ENCODE measurements around the gene IL9R.

Gene IL9R, protein sequence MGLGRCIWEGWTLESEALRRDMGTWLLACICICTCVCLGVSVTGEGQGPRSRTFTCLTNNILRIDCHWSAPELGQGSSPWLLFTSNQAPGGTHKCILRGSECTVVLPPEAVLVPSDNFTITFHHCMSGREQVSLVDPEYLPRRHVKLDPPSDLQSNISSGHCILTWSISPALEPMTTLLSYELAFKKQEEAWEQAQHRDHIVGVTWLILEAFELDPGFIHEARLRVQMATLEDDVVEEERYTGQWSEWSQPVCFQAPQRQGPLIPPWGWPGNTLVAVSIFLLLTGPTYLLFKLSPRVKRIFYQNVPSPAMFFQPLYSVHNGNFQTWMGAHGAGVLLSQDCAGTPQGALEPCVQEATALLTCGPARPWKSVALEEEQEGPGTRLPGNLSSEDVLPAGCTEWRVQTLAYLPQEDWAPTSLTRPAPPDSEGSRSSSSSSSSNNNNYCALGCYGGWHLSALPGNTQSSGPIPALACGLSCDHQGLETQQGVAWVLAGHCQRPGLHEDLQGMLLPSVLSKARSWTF

DNA sequence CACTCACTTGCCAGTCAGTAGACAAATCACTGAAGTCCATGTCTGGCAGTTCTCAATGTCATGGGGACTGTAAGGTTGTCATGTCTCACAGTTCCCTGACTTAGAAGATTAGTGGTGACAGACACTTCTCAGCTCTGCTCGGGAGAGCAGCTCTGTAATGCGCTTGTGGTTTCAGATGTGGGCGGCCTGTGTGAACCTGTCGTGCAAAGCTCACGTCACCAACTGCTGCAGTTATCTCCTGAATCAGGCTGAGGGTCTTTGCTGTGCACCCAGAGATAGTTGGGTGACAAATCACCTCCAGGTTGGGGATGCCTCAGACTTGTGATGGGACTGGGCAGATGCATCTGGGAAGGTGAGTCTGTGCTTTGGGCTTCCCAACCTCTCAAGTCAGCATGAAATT lies at the start of gene IL9R:
IL9R (plus strand) TSS at position 261 of the 400 bp plus-strand sequence; CDS start at position 325, 64 bp downstream.
- peaks cover 2% of the 10 kb centered on the region for H3K27me3 Mint-ChIP-seq
- ATAC-seq (ENCODE audit: low read depth) (no peak), DNase-seq (ENCODE audit: low spot score in 2 of 2) (no peak)
- H3K4me1 Mint-ChIP-seq: peaks cover 2% of the 10 kb centered on the region
- H3K27ac Mint-ChIP-seq: no peak within 1 kb of the TSS
- H3K4me3 Mint-ChIP-seq: no peak within 1 kb of the TSS
- no peaks in the 10 kb centered on the region for H3K36me3 Mint-ChIP-seq
- peaks cover 2% of the 10 kb centered on the region for H3K9me3 Mint-ChIP-seq

DNA sequence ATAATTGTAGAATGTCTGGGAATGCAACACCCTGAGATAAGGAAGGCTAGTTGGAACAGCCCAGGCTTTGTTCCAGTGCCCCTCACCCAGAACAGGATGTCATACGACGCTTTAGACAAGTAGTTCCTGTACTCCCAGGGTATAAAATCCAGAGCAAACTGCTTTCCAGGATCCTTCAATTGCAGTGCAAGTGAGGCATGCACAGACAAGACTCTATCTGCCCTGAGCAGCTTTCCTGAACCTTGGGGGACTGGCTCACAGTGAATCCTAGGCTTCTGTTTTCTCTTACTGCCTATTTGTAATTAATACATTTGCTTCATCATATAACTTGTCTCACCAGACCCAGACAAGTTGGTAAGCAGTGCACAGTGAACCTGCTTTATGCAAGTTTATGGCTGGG lies 48.4 kb upstream of the IL9R start:
- DNase-seq (ENCODE audit: low spot score in 2 of 2): no peak
- ATAC-seq (ENCODE audit: low read depth): no peak
- no peak overlapping the region for H3K4me3 Mint-ChIP-seq
- peaks cover 11% of the 10 kb centered on the region for H3K36me3 Mint-ChIP-seq
- no peaks in the 10 kb centered on the region for H3K4me1 Mint-ChIP-seq
- H3K27me3 Mint-ChIP-seq: no peaks in the 10 kb centered on the region
- H3K27ac Mint-ChIP-seq: no peak overlapping the region
- H3K9me3 Mint-ChIP-seq: peaks cover 3% of the 10 kb centered on the region

DNA sequence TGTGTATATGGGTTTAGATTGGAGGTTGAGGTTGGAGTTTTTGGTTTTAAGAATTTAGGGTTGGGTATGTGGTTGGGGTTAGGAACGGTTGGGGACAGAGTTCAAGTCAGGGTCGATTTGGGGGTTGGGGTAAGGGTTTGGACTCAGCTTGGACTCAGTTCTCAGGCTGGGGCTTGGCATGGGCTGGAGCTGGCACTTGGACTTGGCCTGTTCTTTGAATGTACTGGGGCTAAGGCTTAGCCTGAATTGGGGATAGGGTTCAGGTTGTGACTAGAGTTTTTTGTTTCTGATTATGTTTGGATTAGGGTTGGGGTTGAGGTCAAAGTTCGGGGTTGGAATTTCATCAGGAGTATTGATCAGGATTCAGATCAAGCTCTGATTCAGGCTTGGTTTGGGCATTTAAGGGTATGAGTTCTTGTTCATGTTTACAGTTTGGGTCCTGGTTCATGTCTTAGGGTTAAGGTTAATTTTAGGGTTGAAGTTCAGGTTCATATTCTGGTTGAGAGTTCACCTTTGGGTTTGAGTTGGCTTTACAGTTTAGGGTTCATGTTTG lies 46.2 kb upstream of the IL9R start:
- no peaks in the 10 kb centered on the region for H3K4me1 Mint-ChIP-seq

DNA sequence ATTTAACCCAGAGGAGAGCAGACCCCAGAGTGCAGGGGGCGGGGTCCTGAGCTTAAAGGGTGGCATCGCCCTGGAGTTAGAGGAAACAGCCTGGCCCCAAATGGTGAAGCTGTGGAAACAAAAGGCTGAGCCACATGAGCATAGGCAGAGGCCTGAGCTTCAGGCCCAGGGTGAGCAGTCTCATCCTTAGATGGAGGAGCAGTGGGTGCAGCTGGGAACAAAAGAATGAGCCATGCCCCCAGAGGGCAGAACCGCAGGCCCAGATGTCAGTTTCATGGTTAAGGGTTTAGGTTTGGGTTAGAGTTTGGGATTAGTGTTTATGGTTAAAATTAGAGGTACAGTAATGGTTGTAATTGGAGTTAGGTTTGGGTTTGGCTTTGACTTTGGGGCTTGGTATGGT lies 44.4 kb upstream of the IL9R start:
- H3K9me3 Mint-ChIP-seq: peaks cover 4% of the 10 kb centered on the region
- H3K36me3 Mint-ChIP-seq: no peaks in the 10 kb centered on the region
- no peak overlapping the region for H3K27ac Mint-ChIP-seq
- DNase-seq (ENCODE audit: low spot score in 2 of 2): no peak
- H3K4me3 Mint-ChIP-seq: no peak overlapping the region
- ATAC-seq (ENCODE audit: low read depth): no peak
- H3K4me1 Mint-ChIP-seq: no peaks in the 10 kb centered on the region
- H3K27me3 Mint-ChIP-seq: peaks cover 3% of the 10 kb centered on the region

More for the DNA sequence above, 46.2 kb upstream of the IL9R start:
- no peak for ATAC-seq (ENCODE audit: low read depth)
- Mint-ChIP-seq H3K9me3 (peaks cover 4% of the 10 kb centered on the region), H3K27me3 (peaks cover 3% of the 10 kb centered on the region), H3K36me3 (no peaks in the 10 kb centered on the region), H3K4me3 (no peak overlapping the region), H3K27ac (no peak overlapping the region)
- no peak for DNase-seq (ENCODE audit: low spot score in 2 of 2)

DNA sequence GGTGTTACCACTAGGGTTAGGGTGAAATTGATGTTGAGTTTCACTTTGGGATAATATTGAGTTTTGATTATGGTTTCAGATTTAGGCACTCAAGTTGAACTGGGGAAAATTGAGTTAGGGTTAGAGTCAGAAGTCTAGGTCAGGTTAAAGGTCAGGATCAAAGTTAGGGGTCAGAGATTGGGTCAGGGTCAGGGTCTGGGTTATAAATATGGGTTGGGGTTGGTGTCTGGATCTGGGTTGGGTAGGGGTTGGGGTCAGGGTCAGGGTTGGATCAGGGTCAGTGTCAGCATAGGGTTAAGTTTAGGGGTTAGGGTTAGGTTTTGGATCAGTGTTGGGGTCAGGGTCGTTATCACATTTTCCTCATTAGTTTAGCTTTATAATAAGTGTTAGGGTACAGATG lies 42.7 kb upstream of the IL9R start:
- ATAC-seq (ENCODE audit: low read depth) (no peak), DNase-seq (ENCODE audit: low spot score in 2 of 2) (no peak)
- H3K36me3 Mint-ChIP-seq: no peaks in the 10 kb centered on the region
- no peak overlapping the region for H3K27ac Mint-ChIP-seq
- no peak overlapping the region for H3K4me3 Mint-ChIP-seq
- H3K9me3 Mint-ChIP-seq: peaks cover 4% of the 10 kb centered on the region
- H3K27me3 Mint-ChIP-seq: peaks cover 3% of the 10 kb centered on the region
- H3K4me1 Mint-ChIP-seq: no peaks in the 10 kb centered on the region

DNA sequence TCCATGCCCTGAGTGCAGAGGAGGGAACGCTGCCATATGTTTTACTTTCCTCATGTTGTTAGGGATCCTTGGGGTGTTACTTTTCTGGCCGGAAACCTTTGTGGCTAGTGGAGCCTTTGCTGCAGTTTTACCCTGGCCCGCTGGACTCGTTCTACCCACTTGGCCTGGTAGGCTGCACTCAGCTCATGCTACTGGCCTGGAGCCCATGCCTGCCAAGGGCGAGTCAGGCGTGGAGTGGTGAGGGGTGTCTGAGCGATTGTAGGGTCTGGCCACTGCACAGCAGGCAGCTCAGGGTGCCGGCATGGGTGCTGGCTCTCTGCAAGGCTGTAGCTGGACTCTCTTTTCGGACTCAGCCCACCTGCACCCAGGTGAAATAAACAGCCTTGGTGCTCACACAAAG lies 41.4 kb upstream of the IL9R start:
- ATAC-seq (ENCODE audit: low read depth) (no peak), DNase-seq (ENCODE audit: low spot score in 2 of 2) (no peak)
- Mint-ChIP-seq H3K36me3 (no peaks in the 10 kb centered on the region), H3K27me3 (peaks cover 3% of the 10 kb centered on the region), H3K4me3 (no peak overlapping the region), H3K4me1 (no peaks in the 10 kb centered on the region), H3K27ac (no peak overlapping the region), H3K9me3 (peaks cover 4% of the 10 kb centered on the region)

DNA sequence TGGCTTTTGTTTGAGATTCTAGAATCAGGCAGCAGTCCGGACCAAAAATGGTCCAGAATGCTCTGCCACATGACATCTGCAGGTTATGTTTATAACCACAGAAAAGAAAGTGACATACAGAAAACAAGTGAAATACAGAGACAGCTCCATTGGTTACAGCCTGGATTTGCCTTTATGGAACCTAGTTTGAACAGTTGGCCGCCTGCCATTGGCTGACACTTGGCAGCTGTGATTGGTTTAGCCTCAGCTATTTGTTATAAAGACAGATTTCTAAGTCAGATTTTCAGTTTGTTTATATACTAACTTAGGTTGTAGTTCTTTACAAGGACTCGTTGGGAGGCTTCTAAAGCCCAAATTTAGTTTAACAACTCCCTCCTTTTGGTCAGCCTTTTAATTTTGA lies 40.8 kb upstream of the IL9R start:
- DNase-seq (ENCODE audit: low spot score in 2 of 2): no peak
- H3K9me3 Mint-ChIP-seq: peaks cover 4% of the 10 kb centered on the region
- no peak overlapping the region for H3K4me3 Mint-ChIP-seq
- peaks cover 3% of the 10 kb centered on the region for H3K27me3 Mint-ChIP-seq
- no peak overlapping the region for H3K27ac Mint-ChIP-seq
- H3K4me1 Mint-ChIP-seq: no peaks in the 10 kb centered on the region
- no peaks in the 10 kb centered on the region for H3K36me3 Mint-ChIP-seq
- no peak for ATAC-seq (ENCODE audit: low read depth)

DNA sequence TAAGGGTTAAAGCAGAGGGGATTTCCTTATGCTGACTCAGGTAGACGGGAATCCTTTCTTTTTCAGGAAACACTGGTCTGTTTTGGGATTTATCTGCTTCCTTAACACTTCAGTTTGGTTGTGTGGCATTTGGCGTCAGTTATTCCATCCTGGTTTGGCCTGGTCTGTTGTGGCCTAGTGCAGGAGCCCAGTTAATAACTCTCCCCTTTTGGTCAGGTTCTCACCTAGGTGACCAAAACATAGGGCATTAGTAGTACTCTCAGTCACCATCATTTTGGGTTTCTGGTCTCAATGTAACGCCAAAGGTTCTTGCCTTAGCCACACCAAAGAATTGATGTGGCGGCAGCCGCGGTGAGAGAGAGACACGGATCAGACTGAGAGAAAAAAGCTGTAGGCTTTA lies 39.7 kb upstream of the IL9R start:
- ATAC-seq (ENCODE audit: low read depth) (no peak), DNase-seq (ENCODE audit: low spot score in 2 of 2) (no peak)
- H3K4me1 Mint-ChIP-seq: no peaks in the 10 kb centered on the region
- peaks cover 4% of the 10 kb centered on the region for H3K9me3 Mint-ChIP-seq
- no peak overlapping the region for H3K4me3 Mint-ChIP-seq
- H3K27ac Mint-ChIP-seq: no peak overlapping the region
- peaks cover 3% of the 10 kb centered on the region for H3K27me3 Mint-ChIP-seq
- H3K36me3 Mint-ChIP-seq: no peaks in the 10 kb centered on the region

DNA sequence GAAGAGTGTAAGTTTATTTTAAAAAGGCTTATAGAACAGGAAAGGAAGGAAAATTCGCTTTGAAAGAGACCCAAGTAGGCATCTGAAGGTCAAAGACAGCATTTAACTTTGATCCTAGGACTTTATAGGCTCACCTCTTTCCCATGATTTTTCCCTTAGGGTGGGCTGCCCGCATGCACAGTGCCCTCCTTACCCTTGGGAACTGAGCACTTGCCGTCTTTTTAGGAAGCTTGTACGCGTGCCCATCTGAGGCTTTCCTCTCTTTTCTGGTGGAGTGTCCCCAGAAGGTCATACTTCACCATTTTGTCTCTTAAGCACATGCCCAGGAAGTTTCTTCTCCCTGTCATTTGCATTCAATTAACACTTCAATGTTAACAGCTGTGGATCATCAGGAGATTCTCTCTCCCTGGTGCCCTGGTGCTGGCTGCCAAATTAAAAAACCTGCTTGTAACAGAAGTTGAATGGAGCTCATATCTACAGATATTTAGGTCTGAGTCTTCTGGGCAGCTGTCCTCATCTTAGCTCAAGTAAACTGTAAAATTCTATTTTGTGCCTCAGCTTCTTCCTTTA lies 38.4 kb upstream of the IL9R start:
- DNase-seq (ENCODE audit: low spot score in 2 of 2) (no peak), ATAC-seq (ENCODE audit: low read depth) (no peak)
- H3K36me3 Mint-ChIP-seq: no peaks in the 10 kb centered on the region
- H3K27me3 Mint-ChIP-seq: peaks cover 3% of the 10 kb centered on the region
- peaks cover 8% of the 10 kb centered on the region for H3K9me3 Mint-ChIP-seq
- no peak overlapping the region for H3K4me3 Mint-ChIP-seq
- no peak overlapping the region for H3K27ac Mint-ChIP-seq
- H3K4me1 Mint-ChIP-seq: no peaks in the 10 kb centered on the region

DNA sequence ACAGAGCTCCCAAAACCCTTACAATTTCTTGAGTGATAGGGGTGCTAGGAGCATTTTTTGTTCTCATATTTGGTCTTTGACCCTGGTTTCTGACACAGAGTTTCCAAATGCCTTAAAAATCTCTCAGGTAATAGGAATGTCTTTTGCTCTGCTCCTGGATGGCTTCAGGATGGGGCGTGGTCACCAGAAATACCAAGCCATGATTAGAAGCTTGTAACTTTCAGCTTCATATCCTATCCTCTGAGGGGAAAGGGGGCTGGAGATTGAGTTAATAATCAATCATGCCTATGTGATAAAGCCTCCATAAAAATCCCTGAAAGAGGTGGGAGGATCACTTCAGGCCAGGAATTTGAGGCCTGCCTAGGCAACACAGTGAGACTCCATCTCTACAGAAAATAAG lies 34.6 kb upstream of the IL9R start:
- Mint-ChIP-seq H3K27ac (no peak overlapping the region), H3K4me3 (no peak overlapping the region), H3K4me1 (no peaks in the 10 kb centered on the region), H3K27me3 (no peaks in the 10 kb centered on the region), H3K36me3 (no peaks in the 10 kb centered on the region), H3K9me3 (peaks cover 12% of the 10 kb centered on the region)
- DNase-seq (ENCODE audit: low spot score in 2 of 2) (no peak), ATAC-seq (ENCODE audit: low read depth) (no peak)

DNA sequence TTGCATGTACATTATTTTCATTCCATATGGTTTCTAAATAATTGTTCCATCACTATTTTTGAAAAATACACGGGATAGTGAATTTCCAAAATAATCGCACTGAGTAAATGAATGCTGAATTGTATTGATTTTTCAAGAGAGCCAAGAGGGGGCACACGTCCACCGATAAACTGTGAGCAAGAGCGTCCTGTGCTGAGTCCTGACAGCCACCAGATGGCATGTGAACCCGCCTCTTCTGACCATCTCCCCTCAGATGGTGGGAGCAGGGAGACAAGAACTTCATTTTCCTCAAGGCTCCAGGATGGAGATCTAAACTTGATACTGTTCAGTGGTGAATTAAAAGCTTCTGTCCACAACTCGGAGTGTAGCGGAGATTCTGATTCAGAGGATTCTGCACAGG lies 30.6 kb upstream of the IL9R start:
- H3K4me1 Mint-ChIP-seq: no peaks in the 10 kb centered on the region
- peaks cover 20% of the 10 kb centered on the region for H3K9me3 Mint-ChIP-seq
- no peak overlapping the region for H3K4me3 Mint-ChIP-seq
- ATAC-seq (ENCODE audit: low read depth) (no peak), DNase-seq (ENCODE audit: low spot score in 2 of 2) (no peak)
- H3K27ac Mint-ChIP-seq: no peak overlapping the region
- H3K36me3 Mint-ChIP-seq: peaks cover 1% of the 10 kb centered on the region
- H3K27me3 Mint-ChIP-seq: peaks cover 4% of the 10 kb centered on the region

DNA sequence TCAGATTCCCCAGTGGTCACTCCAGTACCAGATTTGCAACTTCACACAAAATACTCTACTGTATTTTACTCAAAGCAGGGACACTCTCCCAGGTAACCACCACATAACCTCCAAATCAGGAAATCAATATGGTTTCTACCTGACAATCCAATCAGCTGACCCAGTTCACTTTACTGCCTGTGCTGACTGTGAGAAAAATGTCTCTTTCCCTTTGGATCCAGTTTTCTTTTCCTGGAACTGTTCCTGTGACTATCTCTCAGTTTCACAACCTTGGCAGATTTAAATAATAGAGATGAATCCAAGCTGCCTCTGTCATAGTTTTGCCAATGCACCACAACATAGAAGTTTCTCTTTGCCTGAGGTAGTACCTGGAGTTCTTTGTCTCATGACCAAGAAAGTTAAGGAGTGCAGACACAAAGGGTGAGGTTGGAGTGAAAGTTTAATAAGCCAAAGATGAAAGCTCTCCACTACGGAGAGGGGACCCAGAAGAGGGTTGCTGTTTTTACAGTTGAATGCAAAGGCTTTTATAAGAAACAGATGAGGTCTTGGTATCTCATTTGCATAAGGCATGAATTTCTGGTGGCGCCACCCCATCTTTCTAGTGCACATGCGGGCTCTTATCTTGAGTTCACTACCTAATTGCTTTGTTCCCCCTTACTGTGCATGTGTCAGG lies 29.7 kb upstream of the IL9R start:
- Mint-ChIP-seq H3K27ac (no peak overlapping the region), H3K36me3 (peaks cover 1% of the 10 kb centered on the region), H3K27me3 (peaks cover 4% of the 10 kb centered on the region), H3K4me1 (no peaks in the 10 kb centered on the region), H3K4me3 (no peak overlapping the region), H3K9me3 (peaks cover 20% of the 10 kb centered on the region)
- no peak for ATAC-seq (ENCODE audit: low read depth)
- DNase-seq (ENCODE audit: low spot score in 2 of 2): no peak

DNA sequence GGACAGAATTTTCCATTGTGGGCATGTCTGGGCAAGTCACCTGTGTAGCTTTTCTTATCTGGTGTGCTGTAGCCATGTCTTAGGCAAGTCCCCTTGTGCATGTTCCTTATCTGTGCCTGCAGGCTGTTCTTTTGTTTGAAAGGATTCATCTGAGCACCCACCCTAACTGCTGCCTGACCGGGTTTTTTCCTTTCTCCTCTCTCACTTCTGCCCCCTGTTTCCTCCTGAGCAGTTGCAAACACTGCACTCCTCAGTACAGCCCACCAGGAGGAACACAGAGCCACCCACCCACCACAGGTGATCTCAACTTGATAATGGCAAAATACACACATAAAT lies 29.2 kb upstream of the IL9R start:
- no peak for ATAC-seq (ENCODE audit: low read depth)
- H3K27ac Mint-ChIP-seq: no peak overlapping the region
- H3K27me3 Mint-ChIP-seq: peaks cover 4% of the 10 kb centered on the region
- H3K4me1 Mint-ChIP-seq: no peaks in the 10 kb centered on the region
- no peak for DNase-seq (ENCODE audit: low spot score in 2 of 2)
- no peak overlapping the region for H3K4me3 Mint-ChIP-seq
- H3K36me3 Mint-ChIP-seq: peaks cover 1% of the 10 kb centered on the region
- H3K9me3 Mint-ChIP-seq: peaks cover 20% of the 10 kb centered on the region

DNA sequence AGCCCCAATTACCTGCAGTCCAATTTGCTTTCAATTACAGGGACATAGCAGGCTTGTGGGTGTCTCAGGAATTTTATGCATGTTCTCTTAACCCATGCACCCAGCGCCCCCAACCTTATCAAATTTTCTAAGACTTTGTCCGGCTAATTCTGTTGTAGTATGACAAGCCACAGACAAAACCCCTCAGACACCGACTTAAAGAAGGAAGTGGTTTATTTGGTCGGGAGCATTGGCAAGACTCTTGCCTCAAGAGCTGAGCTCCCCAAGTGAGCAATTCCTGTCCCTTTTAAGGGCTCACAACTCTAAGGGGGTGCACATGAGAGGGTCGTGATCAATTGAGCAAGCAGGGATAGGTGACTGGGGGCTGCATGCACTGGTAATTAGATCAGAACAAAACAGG lies 28.7 kb upstream of the IL9R start:
- DNase-seq (ENCODE audit: low spot score in 2 of 2) (no peak), ATAC-seq (ENCODE audit: low read depth) (no peak)
- H3K27me3 Mint-ChIP-seq: peaks cover 4% of the 10 kb centered on the region
- H3K36me3 Mint-ChIP-seq: peaks cover 1% of the 10 kb centered on the region
- H3K4me3 Mint-ChIP-seq: no peak overlapping the region
- no peaks in the 10 kb centered on the region for H3K4me1 Mint-ChIP-seq
- H3K27ac Mint-ChIP-seq: no peak overlapping the region
- H3K9me3 Mint-ChIP-seq: peaks cover 19% of the 10 kb centered on the region
